GM23338 (cell line): Measurements from ENCODE around the gene VTA1. TPM values are rescaled to one million over a fixed set of nuclear protein-coding genes. Genes with fewer than 3 reads are reported as not detected.

Experiments used
- ATAC-seq: fragments of 200-7000 bp; cut with Tn5 transposase; 3 replicates; pipeline ENCODE4 v1.9.1; 2020
- DNase-seq: peaks from one replicate; pipeline ENCODE4 v3.0.0-alpha.2; 2015; ENCODE audit warnings: low spot score
- H2AFZ ChIP-seq: fragments of 200-600 bp; sonication (generic); 2 replicates; pipeline ENCODE4 v1.8.0; 2016; ENCODE audit warnings: antibody characterized with exemption, mild to moderate bottlenecking, moderate library complexity
- H3F3A ChIP-seq: fragments of 200-600 bp; sonication (generic); replicated peaks from 2 replicates; pipeline ENCODE4 v1.8.0; 2017; ENCODE audit warnings: antibody characterized with exemption, mixed run types, low read depth
- H3K27ac ChIP-seq: fragments of 200-600 bp; sonication (generic); 2 replicates; pipeline ENCODE4 v1.6.1; 2016; ENCODE audit warnings: low read depth
- H3K27me3 ChIP-seq: fragments of 200-600 bp; sonication (generic); 2 replicates; pipeline ENCODE4 v1.8.0; 2016; ENCODE audit warnings: mild to moderate bottlenecking, mixed run types, moderate library complexity; ENCODE audit not compliant: insufficient read depth
- H3K36me3 ChIP-seq: fragments of 200-600 bp; sonication (generic); 2 replicates; pipeline ENCODE4 v1.8.0; 2016; ENCODE audit warnings: mild to moderate bottlenecking; ENCODE audit not compliant: insufficient read depth
- H3K4me1 ChIP-seq: fragments of 200-600 bp; sonication (generic); 2 replicates; pipeline ENCODE4 v1.8.0; 2016; ENCODE audit warnings: mild to moderate bottlenecking, moderate library complexity; ENCODE audit not compliant: insufficient read depth
- H3K4me2 ChIP-seq: fragments of 200-600 bp; sonication (generic); 2 replicates; pipeline ENCODE4 v1.7.1; 2017; ENCODE audit warnings: mixed run types
- H3K4me3 ChIP-seq: fragments of 200-600 bp; sonication (generic); 2 replicates; pipeline ENCODE4 v1.6.1; 2016; ENCODE audit warnings: mixed run types
- H3K79me2 ChIP-seq: fragments of 200-600 bp; sonication (generic); replicated peaks from 2 replicates; pipeline ENCODE4 v1.8.0; 2017; ENCODE audit warnings: mild to moderate bottlenecking; ENCODE audit not compliant: insufficient read depth
- H3K9me2 ChIP-seq: fragments of 200-600 bp; sonication (generic); 2 replicates; pipeline ENCODE4 v1.8.0; 2017; ENCODE audit not compliant: insufficient read depth
- H4K20me1 ChIP-seq: fragments of 200-600 bp; sonication (generic); replicated peaks from 2 replicates; pipeline ENCODE4 v1.8.0; 2017; ENCODE audit warnings: mild to moderate bottlenecking; ENCODE audit not compliant: insufficient read depth
- H3K27ac Mint-ChIP-seq: 2 replicates; pipeline ENCODE4 v1.8.0; 2020; ENCODE audit warnings: inconsistent platforms, mild to moderate bottlenecking, moderate library complexity, mixed read lengths
- H3K27me3 Mint-ChIP-seq: 3 replicates; pipeline ENCODE4 v1.8.0; 2022; ENCODE audit warnings: low read depth, mild to moderate bottlenecking, moderate library complexity, mixed read lengths, inconsistent platforms; ENCODE audit not compliant: insufficient read depth, poor library complexity
- H3K36me3 Mint-ChIP-seq: 3 replicates; pipeline ENCODE4 v1.8.0; 2021; ENCODE audit warnings: low read depth, mild to moderate bottlenecking, inconsistent platforms, moderate library complexity, mixed read lengths
- H3K4me1 Mint-ChIP-seq: 3 replicates; pipeline ENCODE4 v1.8.0; 2020; ENCODE audit warnings: mild to moderate bottlenecking, inconsistent platforms, mixed read lengths
- H3K4me3 Mint-ChIP-seq: 3 replicates; pipeline ENCODE4 v1.8.0; 2021; ENCODE audit warnings: moderate library complexity, mild to moderate bottlenecking, inconsistent platforms, mixed read lengths
- H3K9me3 Mint-ChIP-seq: 3 replicates; pipeline ENCODE4 v1.8.0; 2020; ENCODE audit warnings: moderate library complexity, mild to moderate bottlenecking, inconsistent platforms, mixed read lengths
- CREB1 ChIP-seq: fragments of 250-450 bp; sonication (Bioruptor Pico); IDR thresholded peaks from 2 replicates; pipeline ENCODE4 v1.5.0; 2020; ENCODE audit warnings: low read depth, mild to moderate bottlenecking, moderate library complexity
- EZH2phosphoT487 ChIP-seq: fragments of 200-600 bp; sonication (generic); IDR thresholded peaks from one replicate; pipeline ENCODE4 v1.8.1; 2018; ENCODE audit warnings: antibody characterized with exemption; ENCODE audit not compliant: unreplicated experiment
- JUNB ChIP-seq: IDR thresholded peaks from one replicate; pipeline ENCODE4 v1.6.1; 2016; ENCODE audit warnings: antibody characterized with exemption; ENCODE audit not compliant: unreplicated experiment
- POLR2AphosphoS5 ChIP-seq: IDR thresholded peaks from 2 replicates; pipeline ENCODE4 v1.6.1; 2016; ENCODE audit warnings: antibody characterized with exemption, low read depth
- STAT1 ChIP-seq: IDR thresholded peaks from one replicate; pipeline ENCODE4 v1.6.1; 2016; ENCODE audit warnings: antibody characterized with exemption; ENCODE audit not compliant: unreplicated experiment
- ZNF114 ChIP-seq: fragments of 250-450 bp; sonication (Bioruptor Pico); IDR thresholded peaks from 2 replicates; pipeline ENCODE4 v1.5.0; 2020; ENCODE audit warnings: mild to moderate bottlenecking, moderate library complexity
- ZNF331 ChIP-seq: fragments of 250-450 bp; sonication (Bioruptor Pico); IDR thresholded peaks from 2 replicates; pipeline ENCODE4 v1.5.0; 2020; ENCODE audit warnings: low read depth, mild to moderate bottlenecking, moderate library complexity
- polyA plus RNA-seq: library from polyadenylated mRNA; unstranded; fragments of >200 nt; fragmentation: Nextera tagmentation; extraction: Ambion mirVana; gene quantifications from 2 replicates; pipeline ENCODE4 v1.2.1, GENCODE V29; 2016
- total RNA-seq: library from RNA; depleted of rRNA; stranded (reverse); fragments of >200 nt; shearing (Covaris generic); gene quantifications from 2 replicates; pipeline ENCODE4 v1.2.3, GENCODE V29; 2014
- TF ChIP-seq, protein P1 (sequence below): fragments of 250-450 bp; sonication (Bioruptor Pico); IDR thresholded peaks from 2 replicates; pipeline ENCODE4 v1.5.0; 2020; ENCODE audit warnings: mild to moderate bottlenecking, moderate library complexity
- TF ChIP-seq, protein P2 (sequence below): IDR thresholded peaks from 2 replicates; pipeline ENCODE4 v1.6.1; 2016; ENCODE audit warnings: antibody characterized with exemption
- TF ChIP-seq, protein P3 (sequence below): IDR thresholded peaks from one replicate; pipeline ENCODE4 v1.6.1; 2018; ENCODE audit warnings: antibody characterized with exemption; ENCODE audit not compliant: unreplicated experiment

VTA1 gene
- total and polyA plus RNA-seq, 2 experiments from 2014 or later, result 102 to 104 TPM

DNA sequence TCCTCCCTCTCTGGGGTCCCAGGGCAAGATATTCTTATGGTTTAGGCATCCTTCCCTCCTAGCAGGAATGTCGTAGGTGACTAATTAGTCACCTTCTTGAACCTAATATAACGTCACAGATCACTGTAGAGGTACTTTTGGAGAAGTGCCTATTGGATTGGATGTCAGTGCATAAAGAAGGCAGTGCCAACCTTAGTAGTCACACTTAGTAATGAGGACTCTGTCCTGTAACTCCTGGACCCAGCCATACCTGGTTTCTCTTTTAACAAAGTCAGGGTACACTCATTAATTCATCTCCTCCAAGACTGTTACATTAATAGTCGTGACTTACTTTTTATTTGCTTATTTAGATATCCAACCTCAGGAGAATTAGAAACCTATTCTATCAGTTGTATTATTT, 20.0 kb downstream of the VTA1 start:
- peaks cover 17% of the 10 kb centered on the region; the same call in 1 of the 2 replicates for H3K36me3 ChIP-seq
- peaks cover 8% of the 10 kb centered on the region for H4K20me1 ChIP-seq
- no peaks in the 10 kb centered on the region for H3F3A ChIP-seq
- DNase-seq (no peak), ATAC-seq (no peak)
- Mint-ChIP-seq H3K9me3 (no peaks in the 10 kb centered on the region), H3K36me3 (peaks cover 21% of the 10 kb centered on the region; the same call in 2 of the 3 replicates), H3K4me3 (no peak overlapping the region), H3K27ac (no peak overlapping the region), H3K27me3 (no peaks in the 10 kb centered on the region), H3K4me1 (peaks cover 18% of the 10 kb centered on the region)
- no peaks in the 10 kb centered on the region for H3K4me1 ChIP-seq
- no peaks in the 10 kb centered on the region for H3K27me3 ChIP-seq
- H3K4me3 ChIP-seq, result no peak overlapping the region
- no peaks in the 10 kb centered on the region for H3K9me2 ChIP-seq
- no peak overlapping the region for H3K27ac ChIP-seq
- peaks cover 39% of the 10 kb centered on the region for H3K79me2 ChIP-seq
- no peak overlapping the region for H2AFZ ChIP-seq
- no peak overlapping the region for H3K4me2 ChIP-seq
- TF ChIP-seq CREB1 (no peak), POLR2AphosphoS5 (no peak)
- TF ChIP-seq, protein P1, sequence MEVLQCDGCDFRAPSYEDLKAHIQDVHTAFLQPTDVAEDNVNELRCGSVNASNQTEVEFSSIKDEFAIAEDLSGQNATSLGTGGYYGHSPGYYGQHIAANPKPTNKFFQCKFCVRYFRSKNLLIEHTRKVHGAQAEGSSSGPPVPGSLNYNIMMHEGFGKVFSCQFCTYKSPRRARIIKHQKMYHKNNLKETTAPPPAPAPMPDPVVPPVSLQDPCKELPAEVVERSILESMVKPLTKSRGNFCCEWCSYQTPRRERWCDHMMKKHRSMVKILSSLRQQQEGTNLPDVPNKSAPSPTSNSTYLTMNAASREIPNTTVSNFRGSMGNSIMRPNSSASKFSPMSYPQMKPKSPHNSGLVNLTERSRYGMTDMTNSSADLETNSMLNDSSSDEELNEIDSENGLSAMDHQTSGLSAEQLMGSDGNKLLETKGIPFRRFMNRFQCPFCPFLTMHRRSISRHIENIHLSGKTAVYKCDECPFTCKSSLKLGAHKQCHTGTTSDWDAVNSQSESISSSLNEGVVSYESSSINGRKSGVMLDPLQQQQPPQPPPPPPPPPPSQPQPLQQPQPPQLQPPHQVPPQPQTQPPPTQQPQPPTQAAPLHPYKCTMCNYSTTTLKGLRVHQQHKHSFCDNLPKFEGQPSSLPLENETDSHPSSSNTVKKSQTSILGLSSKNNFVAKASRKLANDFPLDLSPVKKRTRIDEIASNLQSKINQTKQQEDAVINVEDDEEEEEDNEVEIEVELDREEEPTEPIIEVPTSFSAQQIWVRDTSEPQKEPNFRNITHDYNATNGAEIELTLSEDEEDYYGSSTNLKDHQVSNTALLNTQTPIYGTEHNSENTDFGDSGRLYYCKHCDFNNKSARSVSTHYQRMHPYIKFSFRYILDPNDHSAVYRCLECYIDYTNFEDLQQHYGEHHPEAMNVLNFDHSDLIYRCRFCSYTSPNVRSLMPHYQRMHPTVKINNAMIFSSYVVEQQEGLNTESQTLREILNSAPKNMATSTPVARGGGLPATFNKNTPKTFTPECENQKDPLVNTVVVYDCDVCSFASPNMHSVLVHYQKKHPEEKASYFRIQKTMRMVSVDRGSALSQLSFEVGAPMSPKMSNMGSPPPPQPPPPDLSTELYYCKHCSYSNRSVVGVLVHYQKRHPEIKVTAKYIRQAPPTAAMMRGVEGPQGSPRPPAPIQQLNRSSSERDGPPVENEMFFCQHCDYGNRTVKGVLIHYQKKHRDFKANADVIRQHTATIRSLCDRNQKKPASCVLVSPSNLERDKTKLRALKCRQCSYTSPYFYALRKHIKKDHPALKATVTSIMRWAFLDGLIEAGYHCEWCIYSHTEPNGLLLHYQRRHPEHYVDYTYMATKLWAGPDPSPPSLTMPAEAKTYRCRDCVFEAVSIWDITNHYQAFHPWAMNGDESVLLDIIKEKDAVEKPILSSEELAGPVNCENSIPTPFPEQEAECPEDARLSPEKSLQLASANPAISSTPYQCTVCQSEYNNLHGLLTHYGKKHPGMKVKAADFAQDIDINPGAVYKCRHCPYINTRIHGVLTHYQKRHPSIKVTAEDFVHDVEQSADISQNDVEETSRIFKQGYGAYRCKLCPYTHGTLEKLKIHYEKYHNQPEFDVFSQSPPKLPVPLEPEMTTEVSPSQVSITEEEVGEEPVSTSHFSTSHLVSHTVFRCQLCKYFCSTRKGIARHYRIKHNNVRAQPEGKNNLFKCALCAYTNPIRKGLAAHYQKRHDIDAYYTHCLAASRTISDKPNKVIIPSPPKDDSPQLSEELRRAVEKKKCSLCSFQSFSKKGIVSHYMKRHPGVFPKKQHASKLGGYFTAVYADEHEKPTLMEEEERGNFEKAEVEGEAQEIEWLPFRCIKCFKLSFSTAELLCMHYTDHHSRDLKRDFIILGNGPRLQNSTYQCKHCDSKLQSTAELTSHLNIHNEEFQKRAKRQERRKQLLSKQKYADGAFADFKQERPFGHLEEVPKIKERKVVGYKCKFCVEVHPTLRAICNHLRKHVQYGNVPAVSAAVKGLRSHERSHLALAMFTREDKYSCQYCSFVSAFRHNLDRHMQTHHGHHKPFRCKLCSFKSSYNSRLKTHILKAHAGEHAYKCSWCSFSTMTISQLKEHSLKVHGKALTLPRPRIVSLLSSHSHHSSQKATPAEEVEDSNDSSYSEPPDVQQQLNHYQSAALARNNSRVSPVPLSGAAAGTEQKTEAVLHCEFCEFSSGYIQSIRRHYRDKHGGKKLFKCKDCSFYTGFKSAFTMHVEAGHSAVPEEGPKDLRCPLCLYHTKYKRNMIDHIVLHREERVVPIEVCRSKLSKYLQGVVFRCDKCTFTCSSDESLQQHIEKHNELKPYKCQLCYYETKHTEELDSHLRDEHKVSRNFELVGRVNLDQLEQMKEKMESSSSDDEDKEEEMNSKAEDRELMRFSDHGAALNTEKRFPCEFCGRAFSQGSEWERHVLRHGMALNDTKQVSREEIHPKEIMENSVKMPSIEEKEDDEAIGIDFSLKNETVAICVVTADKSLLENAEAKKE (CRISPR knock-in tag), result no peak
- TF ChIP-seq, protein P2, sequence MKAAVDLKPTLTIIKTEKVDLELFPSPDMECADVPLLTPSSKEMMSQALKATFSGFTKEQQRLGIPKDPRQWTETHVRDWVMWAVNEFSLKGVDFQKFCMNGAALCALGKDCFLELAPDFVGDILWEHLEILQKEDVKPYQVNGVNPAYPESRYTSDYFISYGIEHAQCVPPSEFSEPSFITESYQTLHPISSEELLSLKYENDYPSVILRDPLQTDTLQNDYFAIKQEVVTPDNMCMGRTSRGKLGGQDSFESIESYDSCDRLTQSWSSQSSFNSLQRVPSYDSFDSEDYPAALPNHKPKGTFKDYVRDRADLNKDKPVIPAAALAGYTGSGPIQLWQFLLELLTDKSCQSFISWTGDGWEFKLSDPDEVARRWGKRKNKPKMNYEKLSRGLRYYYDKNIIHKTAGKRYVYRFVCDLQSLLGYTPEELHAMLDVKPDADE, result no peak

DNA sequence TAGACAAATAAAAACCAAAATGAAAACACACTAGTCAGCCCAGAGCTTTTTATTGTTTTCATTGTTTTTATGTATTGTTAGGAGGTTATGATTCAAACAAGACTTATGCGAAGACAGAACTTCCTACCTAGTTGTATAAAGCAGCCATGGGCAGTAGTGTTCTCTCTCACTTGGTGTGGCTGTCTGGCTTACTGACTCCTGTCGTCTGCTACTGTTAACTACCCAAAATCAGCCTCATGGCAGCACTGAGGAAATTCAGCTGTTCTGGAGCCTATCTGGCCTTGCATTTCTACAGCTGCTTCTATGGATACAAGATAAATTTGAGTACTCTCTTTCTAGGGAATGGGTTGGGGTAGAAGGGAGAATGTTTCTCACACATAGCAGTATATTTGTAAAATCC, 20.4 kb downstream of the VTA1 start:
- peaks cover 17% of the 10 kb centered on the region; the same call in 1 of the 2 replicates for H3K36me3 ChIP-seq
- no peaks in the 10 kb centered on the region for H3K27me3 Mint-ChIP-seq
- no peak overlapping the region for H3K4me3 ChIP-seq
- H3K36me3 Mint-ChIP-seq, result peaks cover 25% of the 10 kb centered on the region; the same call in 2 of the 3 replicates
- H3K9me2 ChIP-seq, result no peaks in the 10 kb centered on the region
- H3K79me2 ChIP-seq, result peaks cover 34% of the 10 kb centered on the region
- no peaks in the 10 kb centered on the region for H3F3A ChIP-seq
- no peak for DNase-seq
- H3K4me2 ChIP-seq, result no peak overlapping the region
- H2AFZ ChIP-seq, result no peak overlapping the region
- H3K4me1 ChIP-seq, result no peaks in the 10 kb centered on the region
- no peaks in the 10 kb centered on the region for H3K9me3 Mint-ChIP-seq
- no peak for ATAC-seq
- H3K4me1 Mint-ChIP-seq, result peaks cover 14% of the 10 kb centered on the region
- no peaks in the 10 kb centered on the region for H3K27me3 ChIP-seq
- H3K27ac Mint-ChIP-seq, result no peak overlapping the region; the same call in 1 of the 2 replicates
- H4K20me1 ChIP-seq, result peaks cover 4% of the 10 kb centered on the region
- no peak overlapping the region for H3K4me3 Mint-ChIP-seq
- H3K27ac ChIP-seq, result no peak overlapping the region
- TF ChIP-seq, protein P3, sequence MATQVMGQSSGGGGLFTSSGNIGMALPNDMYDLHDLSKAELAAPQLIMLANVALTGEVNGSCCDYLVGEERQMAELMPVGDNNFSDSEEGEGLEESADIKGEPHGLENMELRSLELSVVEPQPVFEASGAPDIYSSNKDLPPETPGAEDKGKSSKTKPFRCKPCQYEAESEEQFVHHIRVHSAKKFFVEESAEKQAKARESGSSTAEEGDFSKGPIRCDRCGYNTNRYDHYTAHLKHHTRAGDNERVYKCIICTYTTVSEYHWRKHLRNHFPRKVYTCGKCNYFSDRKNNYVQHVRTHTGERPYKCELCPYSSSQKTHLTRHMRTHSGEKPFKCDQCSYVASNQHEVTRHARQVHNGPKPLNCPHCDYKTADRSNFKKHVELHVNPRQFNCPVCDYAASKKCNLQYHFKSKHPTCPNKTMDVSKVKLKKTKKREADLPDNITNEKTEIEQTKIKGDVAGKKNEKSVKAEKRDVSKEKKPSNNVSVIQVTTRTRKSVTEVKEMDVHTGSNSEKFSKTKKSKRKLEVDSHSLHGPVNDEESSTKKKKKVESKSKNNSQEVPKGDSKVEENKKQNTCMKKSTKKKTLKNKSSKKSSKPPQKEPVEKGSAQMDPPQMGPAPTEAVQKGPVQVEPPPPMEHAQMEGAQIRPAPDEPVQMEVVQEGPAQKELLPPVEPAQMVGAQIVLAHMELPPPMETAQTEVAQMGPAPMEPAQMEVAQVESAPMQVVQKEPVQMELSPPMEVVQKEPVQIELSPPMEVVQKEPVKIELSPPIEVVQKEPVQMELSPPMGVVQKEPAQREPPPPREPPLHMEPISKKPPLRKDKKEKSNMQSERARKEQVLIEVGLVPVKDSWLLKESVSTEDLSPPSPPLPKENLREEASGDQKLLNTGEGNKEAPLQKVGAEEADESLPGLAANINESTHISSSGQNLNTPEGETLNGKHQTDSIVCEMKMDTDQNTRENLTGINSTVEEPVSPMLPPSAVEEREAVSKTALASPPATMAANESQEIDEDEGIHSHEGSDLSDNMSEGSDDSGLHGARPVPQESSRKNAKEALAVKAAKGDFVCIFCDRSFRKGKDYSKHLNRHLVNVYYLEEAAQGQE, result no peak
- TF ChIP-seq ZNF331 (CRISPR knock-in tag) (no peak), ZNF114 (no peak), STAT1 (no peak), EZH2phosphoT487 (no peak), JUNB (no peak)
- TF ChIP-seq, protein P2, result no peak
